Brain microvascular endothelial cell (primary cell): Measurements from ENCODE around the gene SART3.

Experiments
- DNase-seq: peaks from one replicate; pipeline ENCODE4 v3.0.0-alpha.2; 2020
- H3K27ac ChIP-seq: fragments of 250-450 bp; sonication (Bioruptor Pico); 2 replicates; pipeline ENCODE4 v1.5.1; 2020; ENCODE audit warnings: mild to moderate bottlenecking, moderate library complexity
- H3K27me3 ChIP-seq: fragments of 250-450 bp; sonication (Bioruptor Pico); replicated peaks from 2 replicates; pipeline ENCODE4 v1.5.1; 2020; ENCODE audit warnings: mild to moderate bottlenecking
- H3K36me3 ChIP-seq: fragments of 250-450 bp; sonication (Bioruptor Pico); replicated peaks from 2 replicates; pipeline ENCODE4 v1.5.1; 2020; ENCODE audit warnings: mild to moderate bottlenecking
- H3K4me3 ChIP-seq: 2 replicates; pipeline ENCODE4 v1.5.1; 2011; ENCODE audit warnings: low read depth, mild to moderate bottlenecking, control low read depth, low read length, moderate library complexity
- in situ Hi-C: cut with HindIII; loops from 2 replicates; pipeline ENCODE4 v1.10.0; 2017; ENCODE audit warnings: low sequenced_read_pairs, low pct_ligation_motif_present
- TF ChIP-seq, protein P1 (sequence below): IDR thresholded peaks from 2 replicates; pipeline ENCODE4 v1.5.1; 2011; ENCODE audit warnings: low read depth, mild to moderate bottlenecking, moderate library complexity, low read length, control low read depth, inconsistent platforms; ENCODE audit errors: missing control alignments

Gene SART3

DNA sequence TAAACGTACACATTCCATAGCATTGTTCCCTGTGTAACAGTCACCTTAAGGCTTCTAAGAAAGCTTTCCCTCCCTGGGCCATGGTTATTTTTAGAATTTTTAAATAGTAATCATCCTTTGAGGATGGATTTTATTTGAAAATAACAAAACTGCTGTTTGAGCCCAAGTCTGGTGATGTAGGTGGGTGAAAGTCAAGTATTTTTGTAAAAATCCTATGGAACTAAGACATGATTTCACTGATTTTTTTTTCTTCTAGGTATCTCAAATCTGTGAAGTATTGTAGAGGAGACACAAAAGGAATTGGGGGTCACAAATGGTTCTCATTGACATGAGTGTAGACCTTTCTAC lies 2.8 kb upstream of the SART3 start:
- H3K27ac ChIP-seq = no peak overlapping the region
- no peaks in the 10 kb centered on the region for H3K27me3 ChIP-seq
- H3K36me3 ChIP-seq = peaks cover 33% of the 10 kb centered on the region
- TF ChIP-seq, protein P1, sequence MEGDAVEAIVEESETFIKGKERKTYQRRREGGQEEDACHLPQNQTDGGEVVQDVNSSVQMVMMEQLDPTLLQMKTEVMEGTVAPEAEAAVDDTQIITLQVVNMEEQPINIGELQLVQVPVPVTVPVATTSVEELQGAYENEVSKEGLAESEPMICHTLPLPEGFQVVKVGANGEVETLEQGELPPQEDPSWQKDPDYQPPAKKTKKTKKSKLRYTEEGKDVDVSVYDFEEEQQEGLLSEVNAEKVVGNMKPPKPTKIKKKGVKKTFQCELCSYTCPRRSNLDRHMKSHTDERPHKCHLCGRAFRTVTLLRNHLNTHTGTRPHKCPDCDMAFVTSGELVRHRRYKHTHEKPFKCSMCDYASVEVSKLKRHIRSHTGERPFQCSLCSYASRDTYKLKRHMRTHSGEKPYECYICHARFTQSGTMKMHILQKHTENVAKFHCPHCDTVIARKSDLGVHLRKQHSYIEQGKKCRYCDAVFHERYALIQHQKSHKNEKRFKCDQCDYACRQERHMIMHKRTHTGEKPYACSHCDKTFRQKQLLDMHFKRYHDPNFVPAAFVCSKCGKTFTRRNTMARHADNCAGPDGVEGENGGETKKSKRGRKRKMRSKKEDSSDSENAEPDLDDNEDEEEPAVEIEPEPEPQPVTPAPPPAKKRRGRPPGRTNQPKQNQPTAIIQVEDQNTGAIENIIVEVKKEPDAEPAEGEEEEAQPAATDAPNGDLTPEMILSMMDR = no peak
- no peak for DNase-seq
- in situ Hi-C loops = no loop called here
- H3K4me3 ChIP-seq = peak overlapping the region; percentile 91

DNA sequence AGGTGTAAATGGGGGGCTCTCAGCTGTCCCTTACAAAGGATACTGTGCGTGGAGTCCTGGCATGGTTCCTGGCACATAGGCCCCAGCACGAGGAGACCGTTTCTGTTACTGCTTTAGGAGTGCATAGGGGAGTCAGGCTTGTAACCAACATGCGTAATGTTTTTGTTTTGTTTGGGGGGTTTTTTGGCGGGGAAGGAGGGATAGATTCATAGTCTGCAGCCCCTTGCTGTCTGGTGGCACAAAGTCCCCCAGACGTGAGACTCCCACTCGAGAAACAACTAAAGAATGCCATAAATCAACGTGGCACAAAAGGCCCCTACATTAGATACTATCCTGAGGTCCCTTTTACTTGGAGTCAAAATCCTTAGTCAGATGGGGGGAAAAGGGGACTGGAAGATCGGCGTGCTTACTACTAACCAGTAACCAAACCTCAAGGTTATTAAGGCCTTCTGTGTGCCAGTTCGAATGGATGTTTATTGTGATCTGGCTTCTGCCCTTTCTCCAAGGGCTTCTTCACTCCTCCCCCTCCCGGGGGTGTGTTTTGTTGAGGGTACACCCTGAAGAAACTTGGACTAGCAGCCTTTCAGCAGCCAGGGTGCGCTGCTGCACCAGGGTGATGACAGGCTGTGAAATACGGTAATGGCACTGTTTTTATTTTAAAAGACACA lies 2.3 kb upstream of the SART3 start:
- peak overlapping the region; percentile 79 for H3K27ac ChIP-seq
- TF ChIP-seq, protein P1 = peak; percentile 96
- H3K4me3 ChIP-seq = peak overlapping the region; percentile 91
- in situ Hi-C loops = no loop called here
- peak; percentile 84 for DNase-seq
- peaks cover 28% of the 10 kb centered on the region for H3K36me3 ChIP-seq
- no peaks in the 10 kb centered on the region for H3K27me3 ChIP-seq

DNA sequence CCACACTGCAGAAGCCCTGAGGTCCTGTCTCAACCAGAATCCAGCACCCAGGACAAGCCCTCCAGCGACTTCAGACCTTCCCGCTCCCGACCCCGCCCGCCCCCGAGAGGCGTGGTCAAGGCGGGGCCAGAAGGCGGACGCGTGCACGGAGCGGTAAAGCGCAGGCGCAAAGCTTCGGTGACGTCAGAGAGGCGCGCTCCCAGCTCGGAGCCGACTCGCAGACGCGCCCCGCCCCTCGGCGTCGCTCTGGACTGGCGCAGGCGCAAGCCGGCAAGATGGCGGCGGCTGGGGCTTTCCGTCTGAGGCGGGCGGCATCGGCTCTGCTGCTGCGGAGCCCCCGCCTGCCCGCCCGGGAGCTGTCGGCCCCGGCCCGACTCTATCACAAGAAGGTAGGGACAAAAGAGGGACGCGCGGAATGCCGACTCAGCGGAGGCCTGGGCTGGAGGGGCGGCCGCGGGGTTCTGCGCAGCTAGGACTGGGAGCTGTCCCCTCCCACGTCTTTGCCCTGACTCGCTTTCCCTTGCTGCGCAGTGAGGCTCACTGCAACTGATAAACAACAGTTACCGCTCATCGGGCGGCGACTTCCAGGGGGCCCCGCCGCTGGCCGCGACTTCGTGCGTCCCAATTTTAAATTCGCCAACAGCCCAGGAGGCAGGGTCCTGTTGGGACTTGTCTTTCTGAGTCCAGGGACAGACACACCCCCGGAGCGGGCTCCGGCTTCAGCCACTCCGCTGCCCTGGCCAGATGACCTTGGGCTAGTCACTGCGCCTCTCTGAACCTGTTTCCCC lies 1.6 kb upstream of the SART3 start, which contains the start of gene ISCU:
ISCU (plus strand) TSS at position 249 of the 788 bp plus-strand sequence; CDS start at position 276, 27 bp downstream.
- Histone ChIP-seq H3K27ac (peak within 1 kb of the TSS; percentile 99), H3K27me3 (no peaks in the 10 kb centered on the region), H3K4me3 (peak within 1 kb of the TSS; percentile 100), H3K36me3 (peaks cover 23% of the 10 kb centered on the region)
- in situ Hi-C loops = no loop called here
- TF ChIP-seq, protein P1 = no peak
- DNase-seq = peak; percentile 90

DNA sequence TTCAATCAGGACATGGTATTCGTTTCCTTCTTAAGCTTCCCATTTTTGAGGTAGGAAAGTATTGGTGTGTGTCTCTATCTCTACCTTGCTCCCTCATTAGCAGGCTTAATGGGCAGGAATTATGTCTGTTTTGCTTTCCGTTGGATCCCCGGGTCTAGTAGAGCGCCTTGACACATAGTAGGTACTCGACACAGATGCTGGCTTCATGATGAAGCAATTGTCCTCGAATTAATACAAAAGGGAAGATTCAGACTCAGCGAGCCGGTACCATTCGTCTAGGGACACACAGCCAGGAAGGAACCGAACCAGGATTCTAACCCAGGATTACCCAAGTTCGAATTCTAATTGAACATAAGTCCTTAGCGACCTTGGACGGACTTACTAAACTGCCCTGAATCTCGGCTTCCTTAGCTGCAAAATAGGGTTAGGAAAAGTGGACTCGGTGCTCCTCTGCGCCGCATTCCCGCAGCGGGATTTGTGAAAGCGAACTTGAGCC lies 927 bp upstream of the SART3 start:
- DNase-seq = no peak
- Histone ChIP-seq H3K36me3 (peaks cover 19% of the 10 kb centered on the region), H3K27me3 (no peaks in the 10 kb centered on the region), H3K4me3 (peak overlapping the region; percentile 100), H3K27ac (peak overlapping the region; percentile 99)
- TF ChIP-seq, protein P1 = no peak
- in situ Hi-C loops = no loop called here

DNA sequence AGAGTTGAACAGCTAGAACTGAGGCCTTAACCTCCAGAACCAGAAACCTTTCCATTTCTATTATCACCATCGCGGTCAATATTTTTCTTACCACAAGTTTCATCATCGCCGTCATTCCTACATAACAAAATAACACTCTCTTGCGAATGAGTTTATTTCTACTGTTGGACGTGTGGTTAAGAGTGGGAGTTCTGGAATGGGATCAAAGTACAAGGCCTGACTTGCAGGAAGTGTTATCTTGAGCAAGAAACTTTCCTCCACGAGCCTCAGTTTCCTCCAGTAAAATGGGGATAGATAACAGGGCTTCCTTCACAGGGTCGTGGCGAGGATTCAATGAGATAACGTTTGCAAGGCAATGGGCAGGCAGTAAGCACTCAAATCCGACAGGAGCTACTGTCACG lies 652 bp downstream of the SART3 start:
- Histone ChIP-seq H3K36me3 (peaks cover 10% of the 10 kb centered on the region), H3K27ac (peak overlapping the region; percentile 99), H3K27me3 (no peaks in the 10 kb centered on the region), H3K4me3 (peak overlapping the region; percentile 100)
- TF ChIP-seq, protein P1 = no peak
- peak; percentile 56 for DNase-seq
- in situ Hi-C loops = no loop called here
